HG03571 (cell line): ENCODE measurements around the gene COL8A1.

Experiments used
- ATAC-seq: cut with Tn5 transposase; IDR thresholded peaks from one replicate; pipeline ENCODE4 v1.9.1; 2021; ENCODE audit not compliant: unreplicated experiment

Gene COL8A1

GRCh38 chr3:99781761-99782160 is 143.4 kb downstream of the COL8A1 start:
- no peak for ATAC-seq

GRCh38 chr3:99783011-99783573 is 144.7 kb downstream of the COL8A1 start:
- no peak for ATAC-seq

DNA sequence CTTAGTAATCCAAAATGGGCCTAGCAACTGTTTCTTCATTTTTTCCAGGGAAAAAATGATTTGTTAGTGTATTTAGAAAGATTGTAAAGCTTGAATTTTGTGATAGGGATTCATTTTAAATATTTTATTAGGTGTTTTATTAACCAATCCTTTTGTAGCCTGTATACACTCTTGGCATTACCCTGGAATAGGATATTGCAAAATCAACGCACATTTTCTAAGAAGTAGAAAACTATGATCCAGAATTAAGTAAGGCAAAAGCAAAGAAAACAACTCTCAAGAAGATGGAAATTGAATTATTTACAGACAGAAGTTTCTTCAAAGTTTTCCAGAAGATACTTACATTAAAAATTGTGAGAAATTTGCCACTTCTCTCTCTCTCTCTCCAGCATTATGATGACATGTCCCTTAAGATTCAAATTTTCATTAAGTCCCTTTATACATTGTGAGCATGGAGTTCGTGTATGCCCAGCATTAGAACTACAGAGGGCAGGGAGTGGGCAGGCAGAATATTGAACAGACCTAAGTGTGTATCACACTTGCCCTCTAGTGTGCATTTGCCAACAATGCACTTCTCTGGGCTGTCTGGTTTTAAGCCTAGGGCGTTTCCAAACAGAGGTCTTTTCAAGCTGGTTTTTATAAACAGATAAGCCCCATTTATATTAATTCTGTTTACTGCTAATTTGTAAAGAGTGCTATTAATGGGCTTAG is 150.8 kb downstream of the COL8A1 start:
- no peak for ATAC-seq

DNA sequence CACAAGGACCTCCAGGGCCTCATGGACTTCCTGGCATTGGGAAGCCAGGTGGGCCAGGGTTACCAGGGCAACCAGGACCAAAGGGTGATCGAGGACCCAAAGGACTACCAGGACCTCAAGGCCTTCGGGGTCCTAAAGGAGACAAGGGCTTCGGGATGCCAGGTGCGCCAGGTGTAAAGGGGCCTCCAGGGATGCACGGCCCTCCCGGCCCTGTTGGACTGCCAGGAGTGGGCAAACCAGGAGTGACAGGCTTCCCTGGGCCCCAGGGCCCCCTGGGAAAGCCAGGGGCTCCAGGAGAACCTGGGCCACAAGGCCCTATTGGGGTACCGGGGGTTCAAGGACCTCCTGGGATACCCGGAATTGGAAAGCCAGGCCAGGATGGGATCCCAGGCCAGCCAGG is 156.1 kb downstream of the COL8A1 start:
- ATAC-seq, result no peak

GRCh38 chr3:99795573-99795972 is 157.2 kb downstream of the COL8A1 start:
- no peak for ATAC-seq

DNA sequence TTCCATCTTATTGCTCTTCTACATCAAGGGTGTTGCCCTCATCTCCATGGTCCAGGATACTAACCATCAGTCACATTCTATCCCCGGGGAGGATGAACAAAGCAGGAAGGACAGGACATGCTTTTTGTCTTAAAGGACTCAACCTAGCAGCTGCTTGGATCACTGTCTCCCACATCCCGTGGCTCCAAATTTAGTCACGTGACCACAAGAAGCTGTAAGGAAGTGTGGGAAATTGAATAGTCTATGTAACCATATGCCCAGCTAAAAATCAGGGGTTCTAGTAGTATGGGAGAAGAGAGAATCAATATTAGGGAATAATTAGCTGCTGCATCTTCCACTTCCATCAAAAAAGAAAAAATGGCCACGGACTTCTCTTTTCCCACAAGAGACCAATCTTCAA is 161.0 kb downstream of the COL8A1 start:
- ATAC-seq, result no peak

- ATAC-seq, result no peak
Measured at GRCh38 chr3:99803297-99803696, 164.9 kb downstream of the COL8A1 start.

- ATAC-seq, result no peak
Measured at GRCh38 chr3:99805160-99805559, 166.8 kb downstream of the COL8A1 start.

- ATAC-seq, result no peak
Measured at GRCh38 chr3:99808163-99808794, 169.9 kb downstream of the COL8A1 start.

- no peak for ATAC-seq
Measured at GRCh38 chr3:99809565-99809964, 171.2 kb downstream of the COL8A1 start.

- ATAC-seq, result no peak
Measured at GRCh38 chr3:99810403-99810802, 172.0 kb downstream of the COL8A1 start.

DNA sequence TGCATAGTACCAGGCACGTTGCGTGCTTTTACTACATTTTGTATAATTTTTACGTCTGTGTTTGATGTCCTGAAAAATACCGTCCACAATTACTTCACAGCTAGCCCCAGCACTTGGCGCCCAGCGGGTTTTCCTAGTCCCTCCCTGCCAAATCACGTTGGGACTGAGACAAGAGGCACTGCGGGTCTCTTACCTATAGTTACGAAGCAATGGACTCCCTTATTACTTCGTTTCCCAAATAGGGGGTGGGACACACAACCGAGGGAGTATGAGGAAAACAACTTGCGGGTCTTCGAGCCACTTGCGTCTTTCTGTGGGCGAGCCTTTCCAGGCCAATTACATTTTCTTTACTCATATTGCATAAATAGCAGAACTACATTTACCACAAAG is 178.6 kb downstream of the COL8A1 start:
- ATAC-seq, result no peak

GRCh38 chr3:99817437-99818240 is 179.2 kb downstream of the COL8A1 start, which contains the start of gene CMSS1:
TSS of gene CMSS1 (plus strand) at chr3:99817862.
- ATAC-seq, result peak; percentile 98

DNA sequence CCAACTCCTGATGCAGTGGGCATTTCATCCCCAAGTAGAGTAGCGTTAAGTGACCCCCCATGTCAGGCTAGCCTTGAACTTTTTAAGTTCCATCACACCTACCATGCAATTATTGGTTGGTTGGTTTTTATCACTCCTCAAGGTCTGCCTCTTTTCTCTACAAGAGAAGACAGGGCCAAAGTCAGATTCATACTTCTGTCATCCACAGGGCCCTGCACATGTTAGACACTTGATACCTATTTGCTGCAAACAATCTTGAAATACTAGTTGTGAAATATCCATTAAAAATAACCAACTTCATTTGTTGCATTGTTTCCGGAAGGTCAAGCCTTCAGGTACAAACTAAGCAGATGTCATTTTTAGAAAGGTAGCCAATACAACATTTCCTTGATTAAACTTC is 180.4 kb downstream of the COL8A1 start:
- ATAC-seq, result no peak

- no peak for ATAC-seq
Measured at GRCh38 chr3:99823723-99824711, 185.6 kb downstream of the COL8A1 start.

GRCh38 chr3:99825004-99825640 is 186.7 kb downstream of the COL8A1 start:
- no peak for ATAC-seq

DNA sequence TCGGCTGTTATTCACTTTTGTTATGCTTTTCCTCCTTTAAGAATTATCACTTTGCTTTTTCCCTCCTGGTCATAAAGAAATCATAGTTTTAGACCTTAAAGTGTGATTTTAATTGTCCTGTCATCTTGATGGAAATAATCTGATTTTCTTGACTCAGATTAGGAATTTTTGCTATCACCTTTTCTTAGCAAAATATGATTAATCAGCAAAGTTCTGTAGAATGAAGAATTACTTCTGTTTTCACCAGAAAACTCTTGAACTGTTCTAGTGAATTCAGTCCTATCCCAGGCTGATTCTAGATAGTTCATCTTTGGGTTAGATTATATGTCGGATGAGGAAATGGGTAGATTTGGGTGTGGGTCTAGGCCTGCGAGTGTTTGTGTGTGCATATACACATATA is 191.4 kb downstream of the COL8A1 start:
- no peak for ATAC-seq

- no peak for ATAC-seq
Measured at GRCh38 chr3:99833617-99834205, 195.3 kb downstream of the COL8A1 start.

GRCh38 chr3:99834211-99834957 is 196.0 kb downstream of the COL8A1 start:
- ATAC-seq, result no peak
